Endothelial cell (in vitro differentiated cells): ENCODE measurements around the gene ACAP3. TPM values are rescaled to one million over a fixed set of nuclear protein-coding genes. Genes with fewer than 3 reads are reported as not detected.
"Not testable (repeated sequence)": the region's sequence is repeated elsewhere in the genome, so short reads cannot be mapped to it uniquely, and the experiment has no call there.

Source experiments
- DNase-seq: peaks from one replicate; pipeline ENCODE4 v3.0.0; 2021; ENCODE audit warnings: low spot score
- H3K27ac Mint-ChIP-seq: one replicate; pipeline ENCODE4 v1.8.0; 2021; ENCODE audit warnings: mixed read lengths, inconsistent platforms; ENCODE audit not compliant: unreplicated experiment
- H3K27me3 Mint-ChIP-seq: one replicate; pipeline ENCODE4 v1.8.0; 2021; ENCODE audit warnings: mild to moderate bottlenecking, moderate library complexity, mixed read lengths, inconsistent platforms; ENCODE audit not compliant: unreplicated experiment
- H3K36me3 Mint-ChIP-seq: one replicate; pipeline ENCODE4 v1.8.0; 2021; ENCODE audit warnings: mild to moderate bottlenecking, low read depth, mixed read lengths, inconsistent platforms; ENCODE audit not compliant: unreplicated experiment
- H3K4me1 Mint-ChIP-seq: one replicate; pipeline ENCODE4 v1.8.0; 2021; ENCODE audit warnings: mild to moderate bottlenecking, mixed read lengths, inconsistent platforms; ENCODE audit not compliant: unreplicated experiment
- H3K4me3 Mint-ChIP-seq: one replicate; pipeline ENCODE4 v1.8.0; 2021; ENCODE audit warnings: mild to moderate bottlenecking, mixed read lengths, inconsistent platforms; ENCODE audit not compliant: unreplicated experiment
- H3K9me3 Mint-ChIP-seq: one replicate; pipeline ENCODE4 v1.8.0; 2021; ENCODE audit warnings: mixed read lengths, inconsistent platforms; ENCODE audit not compliant: unreplicated experiment
- total RNA-seq: library from RNA; stranded (reverse); fragmentation: NEBNext Ultra II Directional; extraction: Animal tissue kit (Norgen Biotek cat#: 25700); gene quantifications from one replicate; pipeline ENCODE4 v1.2.1, GENCODE V29; 2021; ENCODE audit not compliant: unreplicated experiment
- TF ChIP-seq, protein P1 (sequence below): fragments of 200-600 bp; sonication (generic); IDR thresholded peaks from one replicate; pipeline ENCODE4 v1.5.0; 2021; ENCODE audit warnings: antibody characterized with exemption; ENCODE audit not compliant: unreplicated experiment

The ACAP3 gene
- total RNA-seq, 1 donor from 2014 or later: 54.0 TPM

DNA sequence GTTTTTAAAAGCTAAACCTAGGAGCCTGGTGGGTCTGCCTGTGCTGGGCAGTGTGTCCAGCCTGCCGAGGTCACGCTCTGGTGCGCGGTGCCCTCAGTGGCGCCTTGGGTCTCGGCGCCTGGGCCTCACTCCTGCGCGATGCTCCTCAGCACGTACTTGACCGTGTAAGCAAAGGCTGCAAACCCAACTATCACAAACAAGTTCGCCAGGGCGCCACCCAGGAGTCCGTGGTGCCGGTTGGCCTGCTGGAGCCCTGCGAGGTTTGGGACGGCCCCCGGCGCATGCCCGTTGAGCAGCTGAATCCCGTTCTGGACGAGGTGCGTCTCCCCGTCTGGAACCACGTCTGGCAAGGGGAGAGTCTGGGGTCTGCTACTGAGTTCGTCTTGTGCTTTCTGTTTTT lies 52.7 kb downstream of the ACAP3 start:
- Mint-ChIP-seq H3K4me1 (no peaks in the 10 kb centered on the region), H3K27me3 (peaks cover 15% of the 10 kb centered on the region), H3K36me3 (peaks cover 41% of the 10 kb centered on the region), H3K9me3 (no peaks in the 10 kb centered on the region), H3K27ac (no peak overlapping the region), H3K4me3 (no peak overlapping the region)
- TF ChIP-seq, protein P1, sequence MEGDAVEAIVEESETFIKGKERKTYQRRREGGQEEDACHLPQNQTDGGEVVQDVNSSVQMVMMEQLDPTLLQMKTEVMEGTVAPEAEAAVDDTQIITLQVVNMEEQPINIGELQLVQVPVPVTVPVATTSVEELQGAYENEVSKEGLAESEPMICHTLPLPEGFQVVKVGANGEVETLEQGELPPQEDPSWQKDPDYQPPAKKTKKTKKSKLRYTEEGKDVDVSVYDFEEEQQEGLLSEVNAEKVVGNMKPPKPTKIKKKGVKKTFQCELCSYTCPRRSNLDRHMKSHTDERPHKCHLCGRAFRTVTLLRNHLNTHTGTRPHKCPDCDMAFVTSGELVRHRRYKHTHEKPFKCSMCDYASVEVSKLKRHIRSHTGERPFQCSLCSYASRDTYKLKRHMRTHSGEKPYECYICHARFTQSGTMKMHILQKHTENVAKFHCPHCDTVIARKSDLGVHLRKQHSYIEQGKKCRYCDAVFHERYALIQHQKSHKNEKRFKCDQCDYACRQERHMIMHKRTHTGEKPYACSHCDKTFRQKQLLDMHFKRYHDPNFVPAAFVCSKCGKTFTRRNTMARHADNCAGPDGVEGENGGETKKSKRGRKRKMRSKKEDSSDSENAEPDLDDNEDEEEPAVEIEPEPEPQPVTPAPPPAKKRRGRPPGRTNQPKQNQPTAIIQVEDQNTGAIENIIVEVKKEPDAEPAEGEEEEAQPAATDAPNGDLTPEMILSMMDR: no peak
- DNase-seq: no peak

DNA sequence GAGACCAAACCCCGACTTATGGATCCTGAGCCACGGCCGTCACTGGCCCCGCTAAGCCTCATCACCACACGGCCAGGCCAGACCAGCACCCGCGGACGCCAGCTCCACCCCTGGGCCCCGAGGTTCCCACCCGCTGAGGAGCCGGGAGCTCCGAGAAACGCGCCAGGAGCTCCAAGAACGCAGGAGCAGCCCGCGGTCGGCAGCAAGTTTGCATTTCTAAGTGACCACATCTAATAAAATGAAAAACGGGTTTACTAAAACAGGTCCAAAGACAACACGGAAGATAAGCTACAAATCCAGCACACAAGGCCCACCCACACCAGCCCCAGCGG lies 53.1 kb downstream of the ACAP3 start:
- DNase-seq: no peak
- TF ChIP-seq, protein P1: no peak
- Mint-ChIP-seq H3K4me3 (no peak overlapping the region), H3K36me3 (peaks cover 36% of the 10 kb centered on the region), H3K27ac (no peak overlapping the region), H3K4me1 (no peaks in the 10 kb centered on the region), H3K9me3 (no peaks in the 10 kb centered on the region), H3K27me3 (peaks cover 13% of the 10 kb centered on the region)

DNA sequence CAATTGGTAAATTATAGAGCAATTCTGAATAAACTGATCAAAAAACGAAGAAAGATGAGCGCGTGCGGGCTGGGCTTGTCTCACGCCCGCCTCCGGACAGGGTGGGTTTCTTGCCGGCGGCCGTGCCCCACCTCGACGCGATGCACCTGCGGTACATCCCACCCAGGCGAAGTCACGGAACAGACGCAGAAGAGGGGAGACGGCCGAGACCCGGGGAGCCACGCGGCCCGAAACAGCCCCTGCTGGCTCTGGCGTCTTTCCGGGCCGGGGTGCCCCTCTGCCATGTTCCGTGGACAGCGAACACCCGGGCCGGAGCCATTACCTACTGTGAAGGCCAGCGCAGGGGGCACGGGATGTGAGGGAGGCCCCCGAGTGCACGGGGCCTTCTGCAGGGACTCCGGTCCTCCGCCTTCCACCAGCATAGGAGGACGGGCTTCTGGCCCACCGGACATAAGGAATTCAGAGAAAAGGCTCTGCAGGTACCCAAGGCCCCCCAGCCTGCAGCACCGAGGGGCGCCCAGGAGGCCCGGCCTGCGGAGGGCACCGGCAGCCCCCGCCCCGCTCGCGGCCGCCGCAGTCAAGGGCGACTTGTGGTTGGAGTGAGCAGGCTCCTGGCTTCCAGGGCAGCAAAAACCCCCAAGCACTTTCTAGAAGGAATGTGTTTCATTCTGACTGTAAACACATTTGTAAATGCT lies 53.6 kb downstream of the ACAP3 start:
- no peak for DNase-seq
- peaks cover 32% of the 10 kb centered on the region for H3K36me3 Mint-ChIP-seq
- no peak overlapping the region for H3K27ac Mint-ChIP-seq
- peak overlapping the region; percentile 65 for H3K4me3 Mint-ChIP-seq
- no peaks in the 10 kb centered on the region for H3K9me3 Mint-ChIP-seq
- TF ChIP-seq, protein P1: no peak
- no peaks in the 10 kb centered on the region for H3K4me1 Mint-ChIP-seq
- H3K27me3 Mint-ChIP-seq: peaks cover 13% of the 10 kb centered on the region

DNA sequence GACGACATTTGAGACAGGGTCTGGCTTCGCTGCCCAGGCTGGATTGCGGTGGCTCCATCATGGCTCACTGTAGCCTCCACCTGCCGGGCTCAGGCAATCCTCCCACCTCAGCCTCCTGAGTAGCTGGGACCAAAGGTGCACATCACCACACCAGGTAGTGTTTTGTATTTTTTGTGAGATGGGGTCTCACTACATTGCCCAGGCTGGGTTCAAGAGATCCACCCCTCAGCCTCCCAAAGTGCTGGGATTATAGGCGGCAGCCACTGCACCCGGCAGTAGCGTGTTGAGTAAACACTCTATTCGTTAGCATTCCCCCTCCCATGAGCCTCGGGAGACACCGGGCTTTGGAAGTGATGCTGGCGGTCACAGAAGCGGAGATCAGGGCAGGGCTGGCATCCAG lies 54.4 kb downstream of the ACAP3 start:
- no peak overlapping the region for H3K27ac Mint-ChIP-seq
- peak overlapping the region; percentile 65 for H3K4me3 Mint-ChIP-seq
- H3K27me3 Mint-ChIP-seq: peaks cover 13% of the 10 kb centered on the region
- no peaks in the 10 kb centered on the region for H3K4me1 Mint-ChIP-seq
- TF ChIP-seq, protein P1: no peak
- DNase-seq: no peak
- H3K36me3 Mint-ChIP-seq: peaks cover 32% of the 10 kb centered on the region
- no peaks in the 10 kb centered on the region for H3K9me3 Mint-ChIP-seq

DNA sequence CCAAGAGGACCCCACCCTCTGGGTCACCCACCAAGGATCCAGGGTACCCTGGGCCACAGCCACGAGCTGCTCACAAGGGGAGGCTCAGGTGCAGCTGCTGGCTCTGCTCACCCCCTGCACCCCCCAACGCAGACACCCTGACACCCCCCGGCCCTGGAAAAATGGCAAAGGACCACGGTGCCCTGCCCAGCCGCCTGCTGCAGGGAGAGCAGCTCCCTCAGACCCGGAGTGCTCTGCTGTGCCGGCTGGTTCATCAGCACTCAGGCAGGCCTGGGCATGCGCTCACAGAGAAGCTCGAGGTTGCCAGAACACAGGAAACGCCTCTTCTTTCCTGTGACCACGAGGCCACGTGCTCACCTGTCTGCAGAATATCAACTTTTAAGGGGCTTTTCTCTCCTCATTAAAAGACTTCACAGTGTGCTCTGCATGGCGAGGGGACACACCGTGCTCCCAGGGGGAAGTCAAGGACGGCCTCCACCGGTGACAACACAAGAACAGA lies 56.9 kb downstream of the ACAP3 start:
- no peak overlapping the region for H3K27ac Mint-ChIP-seq
- TF ChIP-seq, protein P1: no peak
- peaks cover 10% of the 10 kb centered on the region for H3K27me3 Mint-ChIP-seq
- no peak for DNase-seq
- no peaks in the 10 kb centered on the region for H3K4me1 Mint-ChIP-seq
- peaks cover 22% of the 10 kb centered on the region for H3K36me3 Mint-ChIP-seq
- no peak overlapping the region for H3K4me3 Mint-ChIP-seq
- H3K9me3 Mint-ChIP-seq: no peaks in the 10 kb centered on the region

DNA sequence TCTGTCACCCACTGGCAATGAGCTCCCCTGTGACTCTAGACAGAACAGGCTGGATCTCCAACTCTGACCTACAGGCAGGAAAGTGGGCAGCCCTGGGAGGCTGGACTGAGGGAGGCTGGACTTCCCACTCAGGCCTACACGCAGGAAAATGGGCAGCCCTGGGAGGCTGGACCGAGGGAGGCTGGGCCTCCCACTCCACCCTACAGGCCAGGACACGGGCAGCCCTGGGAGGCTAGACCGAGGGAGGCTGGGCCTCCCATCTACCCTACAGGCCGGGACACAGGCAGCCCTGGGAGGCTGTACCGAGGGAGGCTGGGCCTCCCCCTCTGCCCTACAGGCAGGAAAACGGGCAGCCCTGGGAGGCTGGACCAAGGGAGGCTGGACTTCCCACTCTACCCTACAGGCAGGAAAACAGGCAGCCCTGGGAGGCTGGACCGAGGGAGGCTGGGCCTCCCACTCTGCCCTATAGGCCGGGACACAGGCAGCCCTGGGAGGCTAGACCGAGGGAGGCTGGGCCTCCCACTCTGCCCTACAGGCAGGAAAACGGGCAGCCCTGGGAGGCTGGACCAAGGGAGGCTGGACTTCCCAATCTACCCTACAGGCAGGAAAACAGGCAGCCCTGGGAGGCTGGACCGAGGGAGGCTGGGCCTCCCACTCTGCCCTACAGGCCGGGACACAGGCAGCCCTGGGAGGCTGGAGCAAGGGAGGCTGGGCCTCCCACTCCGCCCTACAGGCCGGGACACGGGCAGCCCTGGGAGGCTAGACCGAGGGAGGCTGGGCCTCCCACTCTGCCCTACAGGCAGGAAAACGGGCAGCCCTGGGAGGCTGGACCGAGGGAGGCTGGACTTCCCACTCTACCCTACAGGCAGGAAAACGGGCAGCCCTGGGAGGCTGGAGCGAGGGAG lies 59.5 kb downstream of the ACAP3 start:
- not testable (repeated sequence) for H3K27ac Mint-ChIP-seq, H3K27me3 Mint-ChIP-seq, H3K4me3 Mint-ChIP-seq, DNase-seq, H3K9me3 Mint-ChIP-seq, H3K4me1 Mint-ChIP-seq, H3K36me3 Mint-ChIP-seq
